ENCODE results near the gene SNTA1.
"Not testable (repeated sequence)": the region's sequence is repeated elsewhere in the genome, so short reads cannot be mapped to it uniquely, and the experiment has no call there.

The SNTA1 gene

DNA sequence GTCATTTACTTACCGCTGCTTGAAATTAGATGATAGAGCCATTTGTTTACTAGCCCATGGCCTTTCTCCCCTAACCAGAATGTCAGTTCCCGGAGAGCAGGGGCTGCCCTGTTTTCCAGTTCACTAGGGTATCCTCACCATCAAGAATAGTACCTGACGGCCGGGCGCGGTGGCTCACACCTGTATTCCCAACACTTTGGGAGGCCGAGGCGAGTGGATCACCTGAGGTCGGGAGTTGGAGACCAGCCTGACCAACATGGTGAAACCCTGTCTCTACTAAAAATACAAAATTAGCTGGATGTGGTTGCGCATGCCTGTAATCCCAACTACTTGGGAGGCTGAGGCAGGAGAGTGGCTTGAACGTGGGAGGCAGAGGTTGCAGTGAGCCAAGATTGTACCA lies 19.7 kb downstream of the SNTA1 start:
- not testable (repeated sequence) for DNase-seq

DNA sequence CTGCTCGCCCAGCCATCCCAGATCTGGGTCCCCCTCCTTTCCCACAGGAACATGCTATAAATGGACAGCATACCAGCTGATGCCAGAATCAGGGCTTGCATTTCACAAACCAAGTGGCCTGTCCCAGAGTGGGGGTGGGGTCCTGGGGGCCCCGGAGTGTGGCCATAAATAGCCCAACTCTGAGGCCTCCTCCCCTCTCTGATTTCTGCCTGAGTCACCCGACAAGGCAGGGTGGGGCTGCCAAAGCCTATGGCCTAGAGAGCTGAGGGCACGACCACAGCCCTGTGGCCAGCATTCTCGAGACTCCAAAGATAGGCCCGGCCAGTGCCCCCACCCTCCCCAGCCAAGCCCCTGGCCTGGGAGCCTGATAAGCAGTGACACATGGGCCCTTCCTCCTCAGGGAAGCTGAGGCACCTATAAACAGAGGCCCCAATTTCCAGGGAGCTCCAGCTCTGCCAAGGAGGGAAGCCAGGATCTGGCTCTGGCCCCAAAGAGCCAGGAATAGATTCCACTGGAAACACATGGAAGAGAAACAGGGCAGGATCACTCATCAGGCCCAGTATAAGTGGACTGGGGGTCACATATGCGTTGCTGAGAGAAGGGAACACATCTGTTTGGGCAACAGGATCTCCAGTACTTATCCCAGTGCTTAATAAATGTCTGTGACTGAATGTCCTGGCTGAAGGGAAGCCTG lies 20.3 kb downstream of the SNTA1 start:
- no peak for DNase-seq

DNA sequence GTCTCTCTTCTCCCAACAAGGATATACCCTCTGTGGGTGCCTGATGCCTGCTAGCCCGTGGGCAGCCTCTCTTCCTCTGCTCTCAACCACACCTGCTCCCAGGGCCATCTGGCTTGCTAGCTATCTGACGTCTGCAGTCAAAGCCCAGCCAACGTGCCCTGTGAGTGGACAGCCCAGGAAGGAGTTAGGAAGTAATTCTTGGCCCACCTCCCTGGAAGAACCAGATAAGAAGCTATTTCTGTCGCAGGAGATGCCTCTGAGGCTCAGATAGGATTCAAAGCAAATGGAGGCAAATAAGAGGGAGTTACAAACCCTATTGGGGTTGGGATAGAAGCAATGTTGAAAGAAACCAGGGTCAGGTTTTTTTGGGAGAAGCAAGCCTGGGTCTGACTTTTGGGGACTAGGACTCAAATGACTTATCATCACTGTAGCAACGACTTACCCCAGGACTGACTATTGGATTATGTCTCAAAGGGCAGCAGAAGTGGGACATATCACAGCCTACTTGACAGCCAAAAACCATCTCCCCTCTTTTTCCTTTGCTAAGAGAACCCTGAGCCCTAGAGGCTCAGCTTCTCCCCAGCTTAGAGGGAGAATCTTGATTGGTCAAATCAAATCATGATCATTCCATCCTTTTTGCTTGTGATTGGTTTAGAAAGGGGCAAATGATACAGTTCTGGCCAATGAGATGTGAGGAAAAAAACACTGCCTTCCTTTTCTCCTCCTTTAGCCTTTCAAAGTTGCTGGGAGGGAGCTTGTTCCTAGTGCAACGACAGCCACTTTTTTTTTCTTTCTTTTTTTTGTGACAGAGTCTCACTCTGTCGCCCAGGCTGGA lies 24.2 kb downstream of the SNTA1 start:
- DNase-seq = peak in 1 of 2 experiments; percentile 62

DNA sequence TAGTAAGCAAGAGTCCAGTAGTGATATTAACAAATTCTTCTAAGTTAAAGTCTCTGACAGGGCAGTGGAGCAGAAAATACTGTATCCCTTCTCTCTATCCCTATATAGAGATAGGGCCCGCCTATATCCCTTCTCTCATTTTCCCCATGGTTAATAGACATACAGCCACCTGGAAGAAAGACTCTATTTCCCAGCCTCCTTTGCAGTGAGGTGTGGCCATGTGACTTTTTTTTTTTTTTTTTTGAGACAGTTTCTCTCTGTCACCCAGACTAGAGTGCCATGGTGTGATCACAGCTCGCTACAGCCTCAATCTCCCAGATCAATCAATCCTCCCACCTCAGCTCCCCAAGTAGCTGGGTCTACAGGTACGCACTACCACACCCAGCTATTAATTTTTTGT lies 25.5 kb downstream of the SNTA1 start:
- no peak for DNase-seq

DNA sequence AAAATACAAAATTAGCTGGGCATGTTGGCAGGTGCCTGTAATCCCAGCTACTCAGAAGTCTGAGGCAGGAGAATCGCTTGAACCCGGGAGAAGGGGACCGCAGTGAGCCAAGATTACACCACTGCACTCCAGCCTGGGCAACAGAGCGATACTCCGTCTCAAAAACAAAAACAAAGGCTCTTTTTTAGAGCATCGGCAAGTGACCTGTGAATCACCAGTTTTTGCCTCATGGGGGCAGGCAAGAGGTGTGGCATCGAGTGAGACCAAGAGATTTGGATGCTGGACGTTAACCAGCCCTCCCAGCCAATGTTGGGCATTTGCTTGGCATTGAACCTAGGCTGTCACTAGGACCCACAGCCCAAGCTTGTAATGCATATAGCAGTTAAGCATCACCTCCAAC lies 27.6 kb downstream of the SNTA1 start:
- peak; percentile 21 to 22 for DNase-seq

DNA sequence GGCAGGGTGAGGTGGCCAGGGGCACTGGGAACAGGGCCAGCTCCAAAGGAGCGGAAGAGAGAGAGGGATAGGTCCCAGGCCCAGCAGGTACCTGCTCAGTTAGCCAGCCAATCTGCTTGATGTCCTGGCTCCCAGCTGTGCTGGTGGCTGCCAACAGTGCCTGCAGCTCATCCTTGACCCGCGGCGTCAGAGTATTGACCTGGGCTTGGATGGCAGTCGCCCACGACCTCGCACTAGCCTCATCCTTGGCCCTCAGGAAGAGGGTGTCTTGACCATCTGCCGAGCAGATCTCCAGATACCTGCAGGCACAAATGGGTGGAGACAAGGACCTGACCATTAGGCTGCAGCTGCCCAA lies 31.1 kb downstream of the SNTA1 start:
- DNase-seq = no peak

DNA sequence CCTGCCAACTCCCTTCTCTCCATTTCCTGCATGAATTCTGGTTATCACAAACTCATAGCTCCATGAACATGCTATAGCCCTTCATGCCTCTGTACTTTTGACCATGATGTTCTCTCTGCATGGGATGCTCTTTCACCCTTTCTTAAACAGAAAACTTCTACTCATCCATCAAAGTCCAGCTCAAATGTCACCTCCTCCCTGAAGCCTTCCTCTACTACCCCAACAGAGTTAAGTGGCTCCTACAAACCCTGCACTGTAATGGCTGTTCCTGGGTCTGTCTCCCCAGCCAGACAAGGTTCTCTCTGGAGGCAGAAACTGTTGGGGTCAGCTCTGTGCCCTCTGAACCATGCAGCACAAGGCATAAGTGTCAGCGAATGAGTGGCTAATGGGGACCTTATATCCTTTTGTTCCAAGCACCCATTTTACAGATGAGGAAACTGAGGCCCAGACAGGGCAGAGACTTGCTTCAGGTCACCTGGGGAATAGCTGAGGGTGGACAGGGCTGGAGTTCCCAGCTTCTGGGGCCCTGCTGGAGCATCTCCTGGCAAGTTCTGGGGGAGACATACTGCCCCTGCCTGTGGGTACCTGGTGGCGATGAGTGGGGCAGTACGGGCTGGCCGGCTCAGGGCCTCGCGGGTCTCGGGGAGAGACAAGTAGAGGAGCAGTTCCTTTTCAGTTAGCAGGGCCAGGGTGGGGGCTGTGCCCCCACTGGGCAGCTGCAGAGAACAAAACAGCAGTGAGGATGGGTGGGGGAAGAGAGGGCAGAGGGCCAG lies 31.7 kb downstream of the SNTA1 start:
- DNase-seq = no peak

DNA sequence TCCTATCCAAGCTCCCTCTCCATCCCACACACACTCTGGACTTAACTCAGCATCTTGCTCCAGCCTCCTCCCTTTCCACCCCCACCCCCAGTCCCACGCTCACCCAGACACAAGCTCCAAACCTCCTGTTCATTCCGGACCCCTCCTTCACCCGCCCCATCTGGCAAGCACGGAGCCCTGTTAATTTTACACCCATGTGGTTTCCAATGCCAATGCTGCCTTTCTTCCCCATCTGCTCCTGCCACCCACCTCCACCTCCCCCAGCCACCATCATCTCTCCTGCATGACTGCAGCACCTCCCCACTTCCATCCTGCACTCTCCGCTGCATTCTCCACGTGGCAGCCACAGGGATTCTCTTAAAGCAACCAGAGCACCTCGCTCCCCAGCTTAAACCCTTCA lies 32.3 kb downstream of the SNTA1 start:
- no peak for DNase-seq

DNA sequence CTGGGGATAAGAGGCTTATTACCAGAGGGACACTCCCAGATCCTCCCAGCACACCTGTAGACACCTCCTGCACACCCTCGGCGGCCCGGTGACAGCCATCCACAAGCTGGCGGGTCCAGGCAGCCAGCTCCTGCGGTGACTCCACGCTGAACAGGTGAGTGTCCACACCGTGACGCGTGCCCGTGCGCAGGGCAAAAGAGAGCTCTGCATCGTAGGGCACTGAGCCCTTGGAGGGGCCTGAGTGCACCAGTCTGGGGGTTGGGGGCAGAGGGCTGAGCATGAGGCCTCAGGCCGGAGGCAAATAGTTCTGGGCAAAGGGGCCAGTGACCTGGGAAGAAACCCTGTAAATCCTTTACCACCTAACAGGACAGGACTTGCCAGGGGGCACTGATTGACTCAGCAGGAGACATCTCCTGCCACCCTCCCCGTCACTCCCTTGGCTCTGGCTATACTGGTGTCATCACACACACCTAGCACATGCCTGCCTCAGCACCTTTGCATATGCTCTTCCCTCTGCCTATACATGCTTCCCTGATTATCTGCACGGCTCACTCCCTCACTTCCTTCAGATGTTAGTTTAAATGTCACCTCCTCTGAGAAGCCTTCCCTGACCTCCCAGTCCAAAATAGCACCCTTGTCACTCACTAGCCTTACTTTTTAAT lies 33.4 kb downstream of the SNTA1 start:
- DNase-seq = no peak

DNA sequence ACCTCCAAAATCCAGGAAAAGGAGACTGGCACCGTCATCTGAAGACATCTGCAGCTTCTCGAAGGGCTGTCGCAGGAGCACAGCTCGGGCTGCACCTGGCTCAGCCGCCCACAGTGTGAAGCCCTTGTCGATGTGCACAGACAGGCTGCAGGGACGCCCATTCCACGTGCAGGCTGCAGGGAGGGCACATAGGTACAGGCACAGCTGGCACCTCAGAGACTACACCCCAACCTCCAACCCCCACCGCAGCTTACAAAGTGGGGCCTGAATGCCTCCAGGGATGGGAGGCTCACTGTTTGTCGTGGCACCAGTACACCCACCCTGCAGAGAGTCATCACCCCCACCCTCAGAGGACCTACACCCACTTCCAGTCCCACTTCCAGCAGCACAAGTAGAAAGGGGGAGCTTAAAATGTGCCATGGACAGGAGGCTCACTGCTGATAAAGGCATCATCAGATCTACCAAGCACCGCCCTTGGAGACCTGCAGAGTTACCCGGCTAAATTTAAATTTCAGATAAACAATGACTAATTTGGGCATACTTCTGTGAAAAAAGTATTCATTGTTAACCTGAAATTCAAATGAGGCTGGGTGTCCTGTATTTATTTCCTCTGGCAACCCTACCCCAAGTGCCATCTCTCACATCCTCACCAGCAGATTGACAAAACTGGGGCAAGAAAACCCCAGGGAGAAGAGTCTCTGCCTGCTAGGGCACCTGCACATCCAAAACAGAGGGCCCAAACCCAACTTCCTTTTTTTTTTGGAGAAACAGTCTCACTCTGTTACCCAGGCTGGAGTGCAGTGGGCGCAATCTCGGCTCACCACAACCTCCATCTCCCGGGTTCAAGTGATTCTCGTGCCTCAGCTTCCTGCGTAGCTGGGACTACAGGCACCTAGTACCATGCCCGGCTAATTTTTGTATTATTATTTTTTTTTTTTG lies 34.6 kb downstream of the SNTA1 start:
- no peak for DNase-seq

DNA sequence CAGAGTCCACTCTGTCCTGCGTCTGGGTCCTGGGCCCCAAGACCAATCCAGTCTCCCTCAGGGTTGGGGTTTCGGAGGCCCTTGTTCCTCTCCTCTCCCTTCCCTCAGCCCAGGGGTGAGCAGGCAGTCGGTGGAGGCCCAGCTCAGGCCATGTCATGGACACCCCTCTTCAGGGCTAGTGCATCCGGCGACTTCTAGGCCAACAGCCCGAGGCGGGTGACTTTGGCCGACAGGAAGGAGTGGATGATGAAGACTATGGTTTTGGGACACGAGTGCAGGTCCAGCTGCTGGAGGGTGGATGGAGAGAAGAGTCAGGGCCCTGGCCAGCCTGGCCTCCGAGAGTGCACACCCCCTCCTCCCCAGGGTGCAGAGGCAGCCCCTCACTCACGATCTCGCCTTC lies 35.2 kb downstream of the SNTA1 start:
- no peak for DNase-seq

DNA sequence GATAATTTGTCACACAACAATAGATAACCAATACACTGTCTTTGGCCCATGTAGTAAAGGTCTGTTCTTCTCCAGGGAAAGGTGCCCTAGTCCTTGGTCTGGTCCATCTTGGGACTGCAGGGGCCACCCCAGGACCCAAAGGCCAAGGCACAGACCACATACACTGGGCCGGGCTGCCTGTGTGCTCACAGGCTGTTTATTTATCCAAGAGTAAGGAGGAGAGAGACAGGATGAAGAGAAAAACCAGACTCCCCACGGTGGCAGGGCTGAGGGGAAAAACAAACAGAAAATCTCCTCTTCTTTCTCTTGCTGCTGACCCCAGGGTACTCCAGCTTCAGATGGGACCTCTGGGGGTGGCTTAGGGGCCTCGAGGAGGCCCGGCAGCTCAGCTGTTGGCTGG lies 35.8 kb downstream of the SNTA1 start:
- DNase-seq = no peak

DNA sequence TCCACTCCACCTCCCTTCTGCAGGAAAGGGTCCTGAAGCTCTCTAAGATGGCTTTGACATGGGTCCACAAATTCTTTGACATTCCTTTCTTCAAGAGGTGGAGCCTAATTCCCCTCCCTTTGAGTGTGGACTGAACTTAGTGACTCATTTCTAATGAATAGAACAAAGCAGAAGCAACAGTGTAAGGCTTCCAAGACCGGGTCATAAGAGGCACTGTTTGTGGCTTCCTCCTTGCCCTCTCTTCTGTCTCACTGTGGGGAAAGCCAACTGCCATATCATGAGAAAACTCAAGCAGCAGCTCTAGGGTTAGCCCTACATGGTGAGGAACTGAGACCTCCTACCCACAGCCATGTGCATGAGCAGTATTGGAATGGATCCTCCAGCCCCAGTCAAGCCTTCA lies 36.3 kb downstream of the SNTA1 start:
- DNase-seq = no peak

DNA sequence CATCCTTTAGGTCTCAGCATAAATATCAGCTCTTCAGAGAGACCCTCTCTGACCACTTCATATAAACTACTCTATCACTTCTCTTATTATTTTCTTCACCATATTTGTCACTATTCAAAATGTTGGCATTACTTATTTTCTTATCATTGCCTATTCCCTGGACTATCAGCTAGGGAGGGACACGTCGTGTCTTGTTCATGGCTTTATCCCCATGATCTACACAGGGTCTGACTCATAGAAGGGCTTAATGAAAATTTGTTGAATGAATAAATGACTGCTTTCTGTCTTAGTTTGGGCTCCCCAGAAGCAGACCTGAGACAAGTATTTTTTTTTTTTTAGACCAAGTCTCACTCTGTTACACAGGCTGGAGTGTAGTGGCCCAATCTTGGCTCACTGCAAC lies 39.3 kb downstream of the SNTA1 start:
- no peak for DNase-seq

DNA sequence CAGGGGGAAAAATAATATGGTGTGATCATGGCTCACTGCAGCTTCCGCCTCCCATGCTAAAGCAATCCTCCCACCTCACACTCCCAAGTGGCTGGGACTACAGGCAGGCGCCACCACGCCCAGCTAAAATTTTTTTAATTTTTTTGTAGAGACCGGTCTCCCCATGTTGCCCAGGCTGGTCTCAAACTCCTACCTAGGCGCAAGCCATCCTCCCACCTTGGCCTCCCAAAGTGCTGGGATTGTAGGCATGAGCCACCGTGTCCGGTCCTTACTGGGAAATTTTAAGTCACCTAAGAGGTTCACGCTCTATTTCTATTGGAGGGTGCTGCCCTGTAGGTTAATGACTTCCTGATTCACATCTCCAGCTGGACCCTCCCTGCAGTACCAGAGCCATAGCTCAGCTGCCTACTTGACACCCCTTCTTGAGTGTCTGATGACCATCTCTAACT lies 41.6 kb downstream of the SNTA1 start:
- peak in 1 of 2 experiments; percentile 3 for DNase-seq

DNA sequence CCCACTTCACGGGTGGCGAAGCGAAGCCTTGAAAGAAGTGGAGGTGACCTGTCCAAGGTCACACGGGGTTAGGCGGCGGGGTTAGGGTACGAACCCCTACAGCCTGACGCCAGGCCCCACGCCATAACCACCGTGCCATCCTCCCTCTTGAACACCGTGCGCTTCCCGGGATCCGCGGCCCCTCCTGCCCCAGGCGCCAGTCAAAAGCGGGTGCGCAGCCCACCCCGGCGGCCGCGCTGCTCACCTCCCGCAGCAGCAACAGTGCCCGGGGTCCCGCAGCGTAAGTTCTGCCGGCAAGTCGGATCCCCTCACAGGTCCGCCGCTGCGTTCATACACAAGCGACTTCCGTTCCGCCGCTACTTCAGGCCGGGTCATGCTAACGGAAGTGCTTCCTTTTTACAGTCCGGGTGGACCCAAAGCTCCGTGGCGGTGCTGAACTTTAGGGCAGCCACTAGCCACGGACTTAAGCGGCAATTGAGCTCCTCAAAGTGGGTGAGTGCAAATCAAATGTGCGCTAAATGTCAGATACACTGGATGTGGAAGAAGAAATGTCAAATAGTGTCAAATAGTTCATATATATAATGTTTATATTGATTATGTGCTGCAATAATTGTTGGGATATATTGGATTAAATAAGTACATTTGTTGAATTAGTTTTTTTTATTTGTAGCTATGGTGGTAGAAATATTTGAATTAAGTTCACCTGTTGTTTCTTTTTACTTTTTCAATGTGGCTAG lies 42.2 kb downstream of the SNTA1 start, which contains the start of gene CDK5RAP1:
TSS of gene CDK5RAP1 (minus strand) at position 336 of the 737 bp plus-strand sequence. CDS start 4,455 bp downstream, outside the sequence.
- peak; percentile 90 for DNase-seq

DNA sequence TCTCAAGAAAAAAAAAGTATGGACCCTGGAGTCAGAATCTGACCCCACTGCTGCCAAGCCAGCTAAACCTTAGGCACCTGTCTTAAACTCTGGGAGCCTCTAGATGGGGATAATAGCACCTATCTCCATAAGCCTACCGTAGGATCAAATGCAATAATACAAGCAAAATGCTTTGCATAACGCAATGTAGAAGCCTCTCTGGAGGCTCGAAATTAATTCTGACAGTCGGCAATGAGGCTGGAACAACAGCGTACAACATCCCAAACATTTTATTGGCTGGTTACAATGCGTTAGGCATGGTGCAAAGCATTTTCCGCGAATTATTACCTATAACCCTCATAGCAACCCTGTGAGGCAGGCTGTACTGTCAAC lies 42.8 kb downstream of the SNTA1 start:
- no peak for DNase-seq

DNA sequence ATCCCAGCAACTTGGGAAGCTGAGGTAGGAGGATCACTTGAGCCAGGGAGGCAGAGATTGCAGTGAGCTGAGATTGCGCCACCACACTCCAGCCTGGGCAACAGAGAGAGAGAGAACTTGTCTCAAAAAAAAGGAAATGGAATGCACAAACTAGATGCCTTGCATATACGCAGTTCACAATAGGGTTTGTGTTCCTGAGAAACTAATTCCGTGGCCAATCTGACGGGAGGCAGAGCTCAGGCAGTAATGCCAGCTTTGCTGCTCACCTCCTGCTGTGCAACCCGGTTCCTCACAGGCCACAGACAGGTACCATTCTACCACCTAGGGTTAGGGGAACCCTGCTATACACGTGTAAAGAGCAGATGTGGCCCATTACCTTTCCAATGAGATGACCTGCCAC lies 43.6 kb downstream of the SNTA1 start:
- no peak for DNase-seq

DNA sequence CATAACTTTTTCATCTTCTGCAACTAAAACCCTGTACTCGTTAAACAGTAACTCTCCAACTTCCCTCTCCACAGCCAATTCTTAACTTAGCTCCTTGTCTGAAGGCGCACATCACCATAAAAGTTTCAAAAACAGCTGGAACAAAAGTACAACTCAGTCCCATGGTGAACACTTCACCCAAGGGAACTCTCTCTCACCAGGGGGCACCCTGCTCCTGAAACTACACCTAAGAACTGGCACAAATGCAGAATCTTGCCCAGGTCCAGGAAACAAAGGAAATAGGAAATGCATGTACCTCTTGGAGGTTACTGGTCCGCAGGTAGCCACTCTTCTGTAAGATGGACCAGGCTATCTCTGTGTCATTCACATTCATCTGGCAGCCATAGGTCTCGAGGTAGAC lies 48.8 kb downstream of the SNTA1 start:
- no peak for DNase-seq

DNA sequence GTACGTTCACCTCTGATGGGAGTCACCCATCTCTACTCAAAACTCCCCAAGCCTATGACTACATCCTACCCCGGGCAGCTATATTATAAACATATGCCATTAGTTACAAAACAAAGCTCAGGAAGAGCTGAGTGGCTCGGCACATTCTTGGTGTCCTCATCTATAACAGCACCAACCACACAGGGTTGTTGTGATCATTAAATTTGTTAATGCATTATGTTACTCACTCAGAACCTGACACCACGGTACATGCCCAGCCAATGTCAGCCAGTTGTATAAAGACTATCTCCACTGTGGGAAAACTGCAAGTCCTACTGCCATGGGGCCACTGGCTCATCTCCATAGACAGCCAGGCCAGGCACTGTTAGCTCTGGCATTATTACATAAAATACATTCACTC lies 50.0 kb downstream of the SNTA1 start:
- DNase-seq = no peak

DNA sequence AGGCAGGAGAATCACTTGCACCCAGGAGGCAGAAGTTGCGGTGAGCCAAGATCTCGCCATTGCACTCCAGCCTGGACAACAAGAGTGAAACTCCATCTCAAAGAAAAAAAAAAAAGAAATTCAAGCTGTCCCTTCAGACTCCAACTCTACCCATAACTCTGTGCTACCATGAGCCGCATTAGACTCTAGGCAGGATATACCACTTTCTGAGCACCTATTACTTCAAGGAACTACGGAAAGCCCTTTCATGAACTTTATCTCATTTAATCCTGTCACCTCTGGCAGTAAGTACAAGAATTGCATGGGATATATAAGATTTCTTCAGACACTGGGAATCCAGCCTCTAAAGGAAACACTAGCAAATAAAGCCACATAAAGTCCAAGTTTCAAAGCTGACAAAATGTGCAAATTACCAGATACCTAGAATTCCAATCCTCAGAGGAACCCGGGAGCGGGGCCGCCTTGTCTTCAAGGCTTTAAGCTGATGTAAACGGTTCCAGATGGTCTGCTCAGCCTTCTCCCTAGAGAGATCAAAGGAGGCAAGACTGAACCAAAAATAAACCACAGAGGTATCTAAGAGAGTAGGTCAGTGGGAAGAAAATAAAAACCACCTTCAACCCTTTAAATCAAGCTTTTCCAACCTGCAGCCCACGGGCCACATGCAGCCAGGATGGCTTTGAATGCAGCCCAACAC lies 51.7 kb downstream of the SNTA1 start:
- no peak for DNase-seq
